HG02610 (cell line): ENCODE measurements around the gene PSG11.
"Not testable (repeated sequence)": the region's sequence is repeated elsewhere in the genome, so short reads cannot be mapped to it uniquely, and the experiment has no call there.

ENCODE experiments used
- ATAC-seq: cut with Tn5 transposase; IDR thresholded peaks from one replicate; pipeline ENCODE4 v1.9.1; 2021; ENCODE audit warnings: mild to moderate bottlenecking, moderate library complexity; ENCODE audit not compliant: unreplicated experiment

PSG11 gene

DNA sequence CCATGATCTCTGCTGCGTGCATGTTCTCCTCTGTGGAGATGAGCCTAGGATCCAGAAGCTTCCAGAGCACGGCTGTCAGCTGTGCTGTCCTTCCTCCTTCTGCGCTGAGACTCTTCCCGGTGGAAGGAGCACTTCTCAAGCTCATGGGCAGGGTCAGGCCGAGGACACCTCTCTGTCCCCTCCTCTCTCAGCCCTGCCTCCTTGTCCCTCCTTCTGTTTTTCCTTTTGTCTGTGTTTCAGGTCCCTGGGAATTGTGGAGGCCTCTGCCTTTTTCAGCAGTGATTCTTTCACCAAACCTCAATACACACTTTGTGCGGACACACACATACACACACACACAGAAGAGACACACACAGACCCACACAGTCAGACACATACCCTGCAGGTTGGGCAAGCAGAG lies at the start of gene PSG11:
PSG11 (minus strand) TSS at position 101 of the 400 bp plus-strand sequence; CDS start at position 4, 97 bp downstream.
- not testable (repeated sequence) for ATAC-seq

DNA sequence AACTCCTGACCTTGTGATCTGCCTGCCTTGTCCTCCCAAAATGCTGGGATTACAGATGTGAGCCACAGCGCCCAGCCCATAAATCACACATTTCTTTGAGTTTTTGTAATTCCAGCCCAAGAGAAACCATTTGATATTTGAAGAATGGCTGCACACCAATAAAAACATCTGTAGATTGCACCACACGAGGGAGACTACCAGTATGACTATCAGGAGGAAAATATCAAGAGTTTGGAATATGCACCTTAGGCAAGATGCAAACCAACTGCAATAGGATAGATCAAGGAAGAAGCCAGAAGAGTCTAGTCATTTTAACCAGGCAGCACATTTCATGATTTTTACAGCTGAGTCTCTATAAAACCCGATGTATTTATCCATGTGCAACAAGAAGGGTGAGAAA lies 36.1 kb upstream of the PSG11 start:
- ATAC-seq = not testable (repeated sequence)

DNA sequence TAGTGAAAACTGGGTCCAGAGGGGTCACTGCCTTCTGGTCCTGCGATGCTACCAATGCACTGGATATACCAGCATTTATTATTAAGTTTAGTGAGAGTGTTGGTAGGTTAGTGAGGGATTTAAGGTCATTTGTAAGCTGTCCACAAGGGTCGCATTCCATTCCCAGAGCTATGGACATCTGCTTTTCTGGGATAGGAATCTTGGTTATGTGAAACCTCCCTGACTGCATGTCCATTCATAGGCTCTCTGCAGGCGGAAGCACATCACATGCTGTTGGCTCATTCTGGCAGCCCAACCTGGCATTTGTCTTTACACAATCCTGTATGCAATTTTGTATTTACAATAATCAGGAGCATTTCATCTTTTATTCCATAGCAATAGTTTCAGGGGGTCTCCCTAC lies 35.1 kb upstream of the PSG11 start:
- ATAC-seq = not testable (repeated sequence)

DNA sequence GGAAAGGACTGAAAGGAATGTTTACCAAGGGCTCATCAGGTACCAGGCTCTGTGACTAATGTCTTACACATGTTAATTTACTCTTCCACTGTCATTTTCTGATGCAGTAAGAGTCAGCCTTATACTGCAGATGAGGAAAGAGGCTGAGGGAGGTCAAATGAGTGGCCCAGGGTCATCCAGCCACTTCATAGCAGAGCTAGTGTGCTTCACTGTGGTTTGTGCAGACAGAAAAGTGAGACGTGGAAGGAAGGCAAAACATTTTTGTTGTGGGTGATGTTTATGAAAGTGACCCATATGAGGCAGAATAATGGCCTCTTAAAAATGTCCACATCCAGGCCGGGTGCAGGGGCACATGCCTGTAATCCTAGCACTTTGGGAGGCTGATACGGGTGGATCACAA lies 34.0 kb upstream of the PSG11 start:
- not testable (repeated sequence) for ATAC-seq

DNA sequence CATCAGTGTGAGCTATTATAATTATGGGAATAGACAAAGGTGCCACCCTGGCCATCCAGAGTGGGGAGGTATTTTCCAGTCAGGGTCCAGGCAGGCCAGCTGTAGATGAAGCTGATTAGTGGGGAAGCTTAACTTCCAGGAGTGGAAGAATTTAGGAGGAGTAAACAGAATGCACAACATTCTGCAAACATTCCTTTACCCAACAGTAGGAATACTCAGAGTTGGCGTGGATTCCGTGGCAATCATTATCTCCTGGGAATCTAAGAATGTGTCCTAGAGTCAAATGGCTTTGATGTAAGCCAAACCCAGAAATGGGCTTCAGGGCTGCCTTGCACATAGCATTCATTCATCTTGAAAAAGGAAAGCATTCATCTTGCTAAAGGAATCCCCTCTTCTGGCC lies 33.2 kb upstream of the PSG11 start:
- ATAC-seq = not testable (repeated sequence)

DNA sequence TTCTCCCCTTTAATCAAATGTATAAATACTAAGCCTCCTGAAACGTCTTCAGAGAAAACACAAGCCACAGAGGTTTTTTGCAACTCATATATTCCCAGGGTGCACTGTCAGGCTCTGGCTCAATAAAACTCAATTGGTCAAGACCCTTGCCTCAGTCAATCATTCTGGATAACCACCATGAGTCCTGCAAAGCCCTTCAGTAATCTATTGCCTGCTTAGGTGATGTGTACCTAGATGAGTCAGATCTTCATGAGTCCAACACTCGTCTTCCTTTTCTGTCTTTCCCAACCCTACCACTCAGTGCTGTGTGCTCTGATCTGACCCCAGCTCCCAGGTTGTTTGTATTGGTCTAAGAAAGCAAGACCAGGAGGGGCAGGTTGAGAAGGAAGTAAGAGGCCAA lies 32.2 kb upstream of the PSG11 start:
- ATAC-seq = not testable (repeated sequence)

DNA sequence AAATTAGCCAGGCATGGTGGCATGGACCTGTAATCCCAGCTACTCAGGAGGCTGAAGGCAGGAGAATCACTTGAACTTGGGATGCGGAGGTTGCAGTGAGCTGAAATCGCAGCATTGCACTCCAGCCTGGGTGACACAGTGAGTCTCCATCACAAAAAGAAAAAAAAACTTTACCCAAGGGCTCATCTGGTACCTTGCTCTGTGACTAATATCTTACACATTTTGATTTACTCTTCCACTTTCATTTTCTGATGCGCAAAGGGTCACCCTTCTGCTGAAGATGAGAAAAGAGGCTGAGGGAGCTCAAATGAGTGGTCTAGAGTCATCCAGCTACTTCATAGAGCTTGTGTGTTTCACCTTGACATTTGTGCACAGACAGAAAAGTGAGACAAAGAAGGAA lies 21.7 kb upstream of the PSG11 start:
- ATAC-seq = not testable (repeated sequence)

DNA sequence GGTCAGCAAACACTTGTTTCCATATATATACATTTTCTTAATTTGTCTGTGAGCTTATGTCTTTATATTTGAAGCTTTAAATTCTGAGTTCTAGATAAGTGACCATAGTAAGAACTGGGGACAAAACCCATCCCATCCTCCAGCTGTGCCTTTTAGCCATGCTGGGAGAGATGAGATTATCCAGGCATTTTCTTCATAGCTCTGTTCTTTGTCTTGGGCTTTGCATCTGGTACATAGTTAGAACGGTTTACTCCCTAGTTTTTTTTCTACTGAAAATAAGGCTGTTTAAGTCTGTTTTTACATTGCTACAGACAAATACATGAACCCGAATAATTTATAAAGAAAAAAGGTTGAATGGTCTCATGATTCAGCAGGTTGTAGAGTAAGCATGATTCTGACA lies 20.3 kb upstream of the PSG11 start:
- not testable (repeated sequence) for ATAC-seq

DNA sequence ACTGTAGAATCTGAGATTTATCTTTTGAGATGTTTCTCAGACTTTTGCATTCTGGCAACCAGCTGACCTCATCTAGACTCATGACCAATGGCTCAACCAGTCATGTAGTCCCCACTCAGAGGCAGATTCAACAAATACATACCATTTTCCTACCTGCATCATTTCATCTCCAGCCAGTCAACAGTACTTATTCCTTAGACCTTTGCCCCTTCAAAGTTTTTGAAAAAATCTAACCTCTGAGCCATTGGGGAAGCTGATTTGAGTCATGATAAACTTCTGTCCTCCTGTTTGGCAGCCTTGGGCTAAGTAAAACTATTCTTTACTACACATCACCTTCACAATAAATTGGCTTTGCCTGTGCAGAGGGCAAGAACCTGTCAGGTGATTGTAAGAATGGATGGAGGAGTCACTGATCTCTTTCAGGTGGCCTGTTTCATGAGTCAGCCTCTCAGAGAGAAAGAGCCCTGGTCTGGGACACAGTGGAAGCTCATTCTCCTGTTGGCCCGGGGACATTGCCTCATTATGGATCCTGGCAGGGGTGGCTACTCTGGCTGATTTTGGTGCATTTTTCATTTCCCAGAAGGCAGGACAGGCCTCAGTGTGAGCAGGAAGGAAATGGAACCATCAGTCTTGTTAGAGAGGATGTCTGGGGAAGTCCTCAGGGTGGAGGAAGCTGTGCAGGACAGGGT lies 17.4 kb upstream of the PSG11 start:
- ATAC-seq = not testable (repeated sequence)

DNA sequence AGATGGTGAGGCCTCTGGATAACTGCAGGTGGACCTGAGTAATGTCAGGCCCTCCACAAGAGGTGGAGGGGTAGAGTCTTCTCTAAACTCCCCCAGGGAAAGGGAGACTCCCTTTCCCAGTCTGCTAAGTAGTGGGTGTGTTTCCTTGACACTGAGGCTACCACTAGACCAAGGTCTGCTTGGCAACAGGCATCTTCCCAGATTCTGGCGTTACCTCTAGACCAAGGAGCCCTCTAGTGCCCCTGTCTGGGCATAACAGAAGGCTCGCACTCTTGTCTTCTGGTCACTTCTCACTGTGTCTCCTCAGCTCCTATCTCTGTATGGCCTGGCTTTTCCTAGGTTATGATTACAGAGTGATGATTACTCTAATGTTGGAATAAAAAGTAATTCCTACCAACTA lies 5.4 kb upstream of the PSG11 start:
- not testable (repeated sequence) for ATAC-seq

DNA sequence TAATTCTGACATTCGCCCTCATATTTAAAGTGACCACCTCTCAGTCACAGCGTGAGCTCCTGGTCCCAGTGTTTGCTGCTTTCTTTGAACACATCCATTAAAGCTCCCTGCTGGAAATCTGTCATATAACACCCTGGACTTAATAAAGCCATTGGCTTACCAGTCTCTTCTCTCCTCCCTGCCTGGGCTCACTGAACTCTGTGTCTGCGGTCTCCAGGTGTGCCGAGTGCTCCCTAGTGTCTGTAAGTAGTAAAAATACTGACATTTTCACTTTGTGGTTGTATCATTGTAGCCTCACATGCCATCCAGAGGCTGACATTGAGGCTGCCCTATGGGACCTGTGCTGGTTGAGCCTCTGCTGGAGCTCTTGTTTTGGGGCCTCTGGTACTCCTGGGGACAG lies 2.6 kb upstream of the PSG11 start:
- no peak for ATAC-seq

DNA sequence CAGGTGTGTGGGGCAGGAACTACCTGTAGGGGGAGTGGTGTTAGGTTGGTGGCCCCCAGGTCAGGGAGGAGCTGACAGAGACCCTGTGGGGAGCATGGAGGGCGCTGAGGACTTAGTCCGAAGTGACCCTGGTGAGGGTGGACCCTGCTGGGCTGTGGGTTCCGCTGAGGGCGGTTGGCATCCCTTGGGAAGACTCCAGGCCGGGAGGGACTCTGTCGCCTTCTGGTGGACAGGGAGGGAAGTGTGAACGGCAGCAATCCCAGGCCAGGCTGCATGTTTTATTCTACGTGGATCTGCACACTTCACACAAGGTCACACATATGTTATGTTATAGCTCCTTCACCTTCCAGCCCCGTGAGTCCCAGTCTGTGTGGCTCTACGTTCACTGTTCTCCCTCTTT lies 1.7 kb upstream of the PSG11 start:
- ATAC-seq = not testable (repeated sequence)

DNA sequence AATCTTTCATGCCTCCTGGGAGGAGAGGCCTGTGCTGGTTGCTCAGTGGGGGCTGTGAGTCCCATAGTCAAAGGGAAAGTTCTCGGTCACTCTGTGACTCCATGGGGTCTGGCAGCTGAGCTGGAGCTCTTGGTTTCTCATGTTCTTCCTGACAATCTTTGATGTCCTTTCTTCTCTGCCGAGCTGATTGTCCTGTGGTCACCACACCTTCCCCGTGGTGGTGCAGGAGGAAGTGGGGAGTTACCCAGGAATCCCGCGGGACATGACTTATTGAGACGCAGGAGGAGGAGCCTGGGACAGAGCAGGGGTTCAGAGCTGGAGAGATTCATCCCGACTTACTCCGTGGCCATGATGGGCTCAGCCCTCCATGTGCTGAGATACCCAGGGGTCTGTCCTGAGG lies 792 bp upstream of the PSG11 start:
- ATAC-seq = not testable (repeated sequence)

DNA sequence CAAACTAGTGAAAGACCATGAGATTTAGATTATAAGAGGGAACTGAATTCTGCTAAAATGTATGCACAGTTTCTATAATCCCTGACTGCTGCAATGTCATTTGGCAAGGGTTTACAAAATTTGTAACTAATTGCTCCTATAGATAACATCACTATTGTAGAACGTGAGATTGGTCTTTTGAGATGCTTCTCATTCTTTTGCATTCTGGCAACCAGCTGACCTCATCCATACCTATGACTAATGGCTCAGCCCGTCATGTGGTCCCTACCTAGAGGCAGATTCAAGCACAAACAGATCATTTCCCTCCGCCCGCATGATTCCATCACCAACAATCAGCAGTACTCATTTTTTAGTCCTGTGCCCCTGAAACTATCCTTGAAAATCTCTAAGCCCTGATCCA lies 4.2 kb downstream of the PSG11 start:
- ATAC-seq = not testable (repeated sequence)

DNA sequence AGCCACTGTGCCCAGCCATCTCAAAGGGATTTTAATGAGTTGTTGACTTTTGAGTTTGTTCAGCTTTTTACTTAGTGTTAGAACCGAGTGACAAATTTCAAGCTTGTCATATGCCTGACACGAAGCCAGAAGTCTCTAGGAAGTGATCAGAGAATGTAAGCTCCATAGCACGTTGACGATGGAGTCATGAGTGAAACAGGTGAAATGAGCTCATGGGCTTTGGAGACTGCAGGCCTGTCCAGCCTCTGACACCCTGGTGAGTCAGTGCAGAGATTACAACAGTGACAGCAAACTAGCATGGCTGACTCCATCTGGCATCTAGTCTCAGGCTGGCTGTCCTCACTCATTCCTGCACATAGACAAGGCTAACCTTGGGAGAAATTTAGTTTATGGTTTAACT lies 4.6 kb downstream of the PSG11 start:
- ATAC-seq = not testable (repeated sequence)

DNA sequence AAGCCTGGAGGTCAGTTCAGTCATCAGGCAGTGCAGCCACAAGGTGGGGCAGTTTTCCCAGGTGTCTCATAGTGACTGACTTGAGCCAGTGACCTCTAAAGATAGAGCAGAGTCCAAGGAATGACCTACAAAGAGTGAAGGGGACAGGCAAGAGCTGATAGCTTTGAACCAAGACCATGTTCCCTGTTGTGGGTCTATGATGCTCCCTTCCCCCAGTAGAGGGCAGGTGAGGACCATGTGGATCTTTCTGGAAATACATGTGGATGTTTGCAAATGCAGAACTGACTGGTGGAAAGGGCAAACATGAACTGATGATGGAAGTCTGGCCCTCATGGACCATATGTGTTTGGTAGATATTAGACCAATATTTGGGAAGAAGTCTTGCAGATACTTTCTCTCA lies 6.7 kb downstream of the PSG11 start:
- ATAC-seq = not testable (repeated sequence)

DNA sequence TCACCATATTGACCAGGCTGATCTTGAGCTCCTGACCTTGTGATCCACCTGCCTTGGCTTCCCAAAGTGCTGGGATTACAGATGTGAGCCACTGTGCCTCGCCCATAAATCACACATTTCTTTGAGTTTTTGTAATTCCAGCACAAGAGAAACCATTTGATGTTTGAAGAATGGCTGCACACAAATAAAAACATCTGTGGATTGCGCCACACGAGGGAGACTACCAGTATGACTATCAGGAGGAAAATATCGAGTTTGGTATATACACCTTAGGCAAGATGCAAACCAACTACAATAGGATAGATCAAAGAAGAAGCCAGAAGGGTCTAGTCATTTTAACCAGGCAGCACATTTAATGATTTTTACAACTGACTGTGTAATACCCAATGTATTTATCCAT lies 20.4 kb downstream of the PSG11 start:
- ATAC-seq = not testable (repeated sequence)

DNA sequence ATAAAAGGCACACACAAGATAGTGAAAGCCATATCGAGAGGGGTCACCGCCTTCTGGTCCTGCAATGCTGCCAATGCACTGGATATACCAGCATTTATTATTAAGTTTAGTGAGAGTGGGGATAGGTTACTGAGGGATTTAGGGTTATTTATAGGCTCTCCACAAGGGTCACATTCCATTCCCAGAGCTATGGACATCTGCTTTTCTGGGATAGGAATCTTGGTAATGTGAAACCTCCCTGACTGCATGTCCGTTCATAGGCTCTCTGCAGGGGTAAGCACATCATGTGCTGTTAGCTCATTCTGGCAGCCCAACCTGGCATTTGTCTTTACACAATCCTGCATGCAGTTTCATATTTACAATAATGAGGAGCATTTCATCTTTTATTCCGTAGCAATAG lies 21.4 kb downstream of the PSG11 start:
- ATAC-seq = not testable (repeated sequence)

DNA sequence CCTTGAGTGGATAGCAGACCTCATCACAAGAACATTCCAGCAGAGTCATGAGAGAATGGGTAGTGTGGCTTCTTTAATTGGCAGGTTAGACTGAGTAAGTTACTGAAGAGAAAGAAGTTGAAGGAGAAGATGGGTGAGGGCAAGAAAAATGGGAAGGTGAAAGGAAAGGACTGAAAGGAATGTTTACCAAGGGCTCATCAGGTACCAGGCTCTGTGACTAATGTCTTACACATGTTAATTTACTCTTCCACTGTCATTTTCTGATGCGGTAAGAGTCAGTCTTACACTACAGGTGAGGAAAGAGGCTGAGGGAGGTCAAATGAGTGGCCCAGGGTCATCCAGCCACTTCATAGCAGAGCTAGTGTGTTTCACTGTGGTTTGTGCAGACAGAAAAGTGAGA lies 22.6 kb downstream of the PSG11 start:
- ATAC-seq = not testable (repeated sequence)

DNA sequence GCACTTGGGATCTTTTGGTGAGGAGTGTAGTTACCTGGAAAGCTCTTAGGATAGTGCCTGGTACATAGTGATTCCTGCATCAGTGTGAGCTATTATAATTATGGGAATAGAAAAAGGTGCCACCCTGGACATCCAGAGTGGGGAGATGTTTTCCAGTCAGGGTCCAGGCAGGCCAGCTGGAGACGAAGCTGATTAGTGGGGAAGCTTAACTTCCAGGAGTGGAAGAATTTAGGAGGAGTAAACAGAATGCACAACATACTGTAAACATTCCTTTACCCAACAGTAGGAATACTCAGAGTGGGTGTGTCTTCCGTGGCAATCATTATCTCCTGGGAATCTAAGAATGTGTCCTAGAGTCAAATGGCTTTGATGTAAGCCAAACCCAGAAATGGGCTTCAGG lies 23.3 kb downstream of the PSG11 start:
- not testable (repeated sequence) for ATAC-seq

DNA sequence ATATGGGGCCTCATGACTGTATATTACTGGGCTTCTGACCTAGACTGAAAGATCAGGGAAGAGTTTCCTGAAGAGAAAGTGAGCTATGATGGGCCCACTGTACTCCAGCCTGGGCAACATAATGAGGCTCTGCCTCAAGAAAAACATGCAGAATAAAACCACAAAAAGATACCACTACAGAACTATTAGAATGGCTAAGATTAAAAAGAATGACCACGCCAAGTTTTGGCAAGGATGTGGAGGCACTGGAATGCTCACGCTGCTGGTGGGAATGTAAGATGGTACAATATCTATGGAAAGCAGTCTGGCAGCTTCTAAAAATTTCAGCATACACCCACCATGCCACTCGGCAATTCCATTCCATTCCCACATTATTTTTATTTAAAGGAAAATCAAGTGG lies 30.1 kb downstream of the PSG11 start:
- not testable (repeated sequence) for ATAC-seq

DNA sequence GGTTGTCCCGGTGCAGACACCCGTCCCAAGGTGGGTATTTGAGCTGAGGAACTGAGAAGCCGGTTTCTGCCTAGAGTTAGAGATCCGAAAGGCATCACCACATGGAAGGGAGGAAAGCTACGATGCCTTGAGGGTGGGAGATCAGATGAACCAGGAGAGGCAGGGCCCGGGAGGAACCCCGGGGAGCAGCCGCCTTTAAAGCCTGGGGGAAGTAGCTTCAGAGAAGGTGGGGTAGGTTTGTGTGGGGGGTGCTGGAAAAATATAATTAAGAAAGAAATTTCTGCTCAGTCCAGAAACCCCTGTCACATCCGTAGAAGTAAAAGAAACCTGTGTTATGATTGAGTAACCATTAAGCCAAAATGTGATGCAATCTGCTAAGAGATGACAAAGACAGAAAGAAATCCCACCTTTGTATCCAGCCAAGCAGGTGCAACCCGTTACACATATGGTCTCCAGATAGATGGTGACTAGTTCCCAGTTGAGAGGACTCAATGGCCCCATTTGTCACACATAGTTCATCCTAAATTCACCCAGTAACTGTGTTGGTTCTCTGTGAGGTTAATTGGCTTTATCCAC lies 34.2 kb downstream of the PSG11 start:
- ATAC-seq = not testable (repeated sequence)

DNA sequence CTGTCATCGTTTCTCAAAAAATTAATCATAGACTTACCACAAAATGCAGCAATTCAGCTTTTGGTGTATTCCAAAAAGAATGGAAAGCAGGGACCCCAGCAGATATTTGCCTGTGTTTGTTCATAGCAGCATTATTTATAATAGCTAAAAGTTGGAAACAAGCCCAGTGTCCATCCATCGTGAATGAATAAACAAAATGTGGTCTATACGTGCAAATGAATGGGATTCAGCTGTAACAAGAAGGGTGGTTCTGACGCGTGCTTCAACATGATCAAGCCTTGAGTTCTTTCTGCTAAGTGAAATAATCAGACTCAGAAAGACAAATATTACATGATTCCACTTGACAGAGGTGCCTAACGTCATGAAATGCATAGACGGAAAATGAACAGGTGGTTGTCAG lies 36.4 kb downstream of the PSG11 start:
- ATAC-seq = no peak
